K562 (cell line): ENCODE data around the gene NRN1. TPM values are rescaled to one million over a fixed set of nuclear protein-coding genes. Genes with fewer than 3 reads are reported as not detected.
A peak's percentile ranks its signal among the peaks of the same experiment; 100 is the strongest.

Experiments used
- ARID2 ChIP-seq: fragments of 450-650 bp; IDR thresholded peaks from 2 replicates; pipeline ENCODE4 v1.6.1; 2017; ENCODE audit warnings: antibody characterized with exemption, mild to moderate bottlenecking
- ATF3 ChIP-seq, 2 experiments: fragments of 450-650 bp in 1 of 2; sonication (generic) in 1 of 2; formaldehyde crosslinking in 1 of 2; IDR thresholded peaks in 1 of 2; conservative IDR thresholded peaks in 1 of 2; 2 replicates each; pipeline versions ENCODE4 v1.6.1 to v1.8.1; 2016 to 2023; ENCODE audit warnings: mild to moderate bottlenecking in 2 of 2, moderate library complexity in 2 of 2, inconsistent platforms in 1 of 2, missing genetic modification reagents in 1 of 2
- CREB1 ChIP-seq, 2 experiments: sonication (generic) in 1 of 2; formaldehyde crosslinking in 1 of 2; IDR thresholded peaks; 2 replicates each; pipeline versions ENCODE4 v1.6.1 to v1.8.0; 2012 to 2022; ENCODE audit warnings: inconsistent platforms in 1 of 2, mild to moderate bottlenecking in 1 of 2, missing genetic modification reagents in 1 of 2, moderate library complexity in 1 of 2
- EGR1 ChIP-seq: fragments of 450-650 bp; conservative IDR thresholded peaks from 2 replicates; pipeline ENCODE4 v1.6.1; 2017; ENCODE audit warnings: mild to moderate bottlenecking
- EP400 ChIP-seq: fragments of 450-650 bp; IDR thresholded peaks from 2 replicates; pipeline ENCODE4 v1.6.1; 2017; ENCODE audit warnings: antibody characterized with exemption, mild to moderate bottlenecking, moderate library complexity
- ETV1 ChIP-seq: fragments of 450-650 bp; conservative IDR thresholded peaks from 2 replicates; pipeline ENCODE4 v1.6.1; 2016; ENCODE audit warnings: missing genetic modification characterization, control low read depth, low read depth, missing compliant biosample characterization
- FOXO4 ChIP-seq: fragments of 450-650 bp; formaldehyde crosslinking; IDR thresholded peaks from 2 replicates; pipeline ENCODE4 v1.4.0; 2020; ENCODE audit warnings: mild to moderate bottlenecking, moderate library complexity
- GATA2 ChIP-seq: sonication (generic); formaldehyde crosslinking; IDR thresholded peaks from 2 replicates; pipeline ENCODE4 v1.4.0; 2020; ENCODE audit warnings: mild to moderate bottlenecking, missing genetic modification reagents
- JUN ChIP-seq, 2 experiments: sonication (generic) in 1 of 2; formaldehyde crosslinking in 1 of 2; IDR thresholded peaks; 2 replicates each; pipeline versions ENCODE4 v1.6.1 to v1.8.0; 2012 to 2022; ENCODE audit warnings: borderline replicate concordance in 2 of 2, mild to moderate bottlenecking in 2 of 2, improper control_type of control experiment in 1 of 2, low read depth in 1 of 2, low read length in 1 of 2, missing genetic modification reagents in 1 of 2
- KLF16 ChIP-seq: IDR thresholded peaks from 2 replicates; pipeline ENCODE4 v1.6.1; 2016; ENCODE audit warnings: antibody characterized with exemption
- KLF6 ChIP-seq: fragments of 250-450 bp; sonication (Bioruptor Pico); IDR thresholded peaks from 2 replicates; pipeline ENCODE4 v1.4.0; 2020; ENCODE audit warnings: mild to moderate bottlenecking, moderate library complexity, borderline replicate concordance
- MTA1 ChIP-seq: fragments of 450-650 bp; IDR thresholded peaks from 2 replicates; pipeline ENCODE4 v1.6.1; 2017; ENCODE audit warnings: borderline replicate concordance
- NR0B1 ChIP-seq: fragments of 450-650 bp; IDR thresholded peaks from one replicate; pipeline ENCODE4 v1.6.1; 2018; ENCODE audit warnings: mild to moderate bottlenecking, moderate library complexity; ENCODE audit not compliant: partially characterized antibody
- NRF1 ChIP-seq, 2 experiments: fragments of 450-650 bp; IDR thresholded peaks in 1 of 2; conservative IDR thresholded peaks in 1 of 2; 2 replicates each; pipeline ENCODE4 v1.6.1; 2014; ENCODE audit warnings: mild to moderate bottlenecking in 2 of 2
- RFX1 ChIP-seq: fragments of 450-650 bp; IDR thresholded peaks from 2 replicates; pipeline ENCODE4 v1.6.1; 2016; ENCODE audit warnings: mild to moderate bottlenecking, moderate library complexity
- SIN3B ChIP-seq: fragments of 450-650 bp; IDR thresholded peaks from 2 replicates; pipeline ENCODE4 v1.6.1; 2017; ENCODE audit warnings: low read depth, mild to moderate bottlenecking, moderate library complexity
- SOX6 ChIP-seq: fragments of 450-650 bp; IDR thresholded peaks from 2 replicates; pipeline ENCODE4 v1.6.1; 2014; ENCODE audit warnings: mild to moderate bottlenecking
- ZBTB11 ChIP-seq, 3 experiments: fragments of 200-800 bp in 1 of 3; fragments of 250-450 bp in 1 of 3; fragments of 450-650 bp in 1 of 3; sonication (Bioruptor Pico) in 1 of 3; sonication (Bioruptor generic) in 1 of 3; formaldehyde crosslinking in 1 of 3; IDR thresholded peaks; 2 replicates each; pipeline versions ENCODE4 v1.6.1 to v1.8.0; 2016 to 2022; ENCODE audit warnings: mild to moderate bottlenecking in 2 of 3, missing genetic modification characterization in 2 of 3, missing compliant biosample characterization in 1 of 3, moderate library complexity in 1 of 3
- ZNF217 ChIP-seq: sonication (generic); formaldehyde crosslinking; IDR thresholded peaks from 2 replicates; pipeline ENCODE4 v1.8.0; 2022; ENCODE audit warnings: mild to moderate bottlenecking, missing genetic modification reagents
- ZNF785 ChIP-seq: fragments of 250-450 bp; sonication (Bioruptor Pico); IDR thresholded peaks from 2 replicates; pipeline ENCODE4 v1.4.0; 2020; ENCODE audit warnings: mild to moderate bottlenecking
- polyA plus RNA-seq, 8 experiments: library from polyadenylated mRNA; depleted of rRNA in 4 of 8; stranded (reverse) in 5 of 8; unstranded in 3 of 8; fragments of >200 nt; fragmentation: Nextera tagmentation in 2 of 8; fragmentation: Illumina TruSeq in 1 of 8; extraction: Ambion mirVana in 2 of 8; extraction: Trizol in 1 of 8; gene quantifications; 2 replicates each; pipeline versions ENCODE4 v1.2.1 to v1.2.3, GENCODE V29; 2011 to 2014; ENCODE audit warnings: inconsistent platforms in 1 of 8, missing spikeins in 1 of 8
- total RNA-seq, 7 experiments: library from RNA; depleted of rRNA in 6 of 7; stranded (reverse); fragments of >200 nt in 6 of 7; fragmentation: Illumina TruSeq in 2 of 7; extraction: Trizol in 2 of 7; gene quantifications; 2 replicates each; pipeline versions ENCODE4 v1.2.1 to v1.2.3, GENCODE V29; 2011 to 2021; ENCODE audit warnings: low replicate concordance in 1 of 7

Gene NRN1
- total and polyA plus RNA-seq, 9 of the 15 experiments (the other 6 are each of a cell fraction or from before 2014, with no cell fraction given): not detected

- TF ChIP-seq NR0B1 (no peak), ZNF217 (CRISPR knock-in tag) (no peak), MTA1 (no peak), SIN3B (no peak), ZBTB11 (CRISPR knock-in tag; IDR thresholded peaks at IDR 0.05) (peak in 2 of 3 experiments; percentile 26 to 89; a peak in 2 of 6 replicates), EP400 (peak; percentile 26; the same call in 1 of the 2 replicates), ATF3 (IDR thresholded peaks at IDR 0.05) (peak; percentile 70), ATF3 (CRISPR knock-in tag; conservative IDR thresholded peaks at IDR 0.05) (no peak), KLF6 (no peak), ZNF785 (no peak), CREB1 (IDR thresholded peaks at IDR 0.05) (0 out of 2 replicates have a peak, but pooled peaks have one; percentile 27), CREB1 (CRISPR knock-in tag; IDR thresholded peaks at IDR 0.05) (no peak), JUN (IDR thresholded peaks at IDR 0.05; ENCODE audit: borderline replicate concordance, low read depth, low read length) (no peak), JUN (CRISPR knock-in tag; IDR thresholded peaks at IDR 0.05; ENCODE audit: borderline replicate concordance) (no peak), NRF1 (conservative IDR thresholded peaks at IDR 0.05 in 1 of 2, IDR thresholded peaks at IDR 0.05 in 1 of 2) (peak; percentile 85 to 88), RFX1 (no peak), KLF16 (no peak), ETV1 (tag) (peak; percentile 53; the same call in 1 of the 2 replicates), FOXO4 (CRISPR knock-in tag) (no peak), SOX6 (no peak), ARID2 (no peak), GATA2 (CRISPR knock-in tag) (no peak), EGR1 (peak; percentile 80)
These were observed 2.1 kb upstream of the NRN1 start (continued) for GRCh38 chr6:6008648-6009421.
